GM18517 (cell line): ENCODE data around the gene TMC4.

Experiments
- ATAC-seq: cut with Tn5 transposase; IDR thresholded peaks from one replicate; pipeline ENCODE4 v1.9.1; 2021; ENCODE audit warnings: mild to moderate bottlenecking, moderate library complexity; ENCODE audit not compliant: unreplicated experiment

The TMC4 gene

DNA sequence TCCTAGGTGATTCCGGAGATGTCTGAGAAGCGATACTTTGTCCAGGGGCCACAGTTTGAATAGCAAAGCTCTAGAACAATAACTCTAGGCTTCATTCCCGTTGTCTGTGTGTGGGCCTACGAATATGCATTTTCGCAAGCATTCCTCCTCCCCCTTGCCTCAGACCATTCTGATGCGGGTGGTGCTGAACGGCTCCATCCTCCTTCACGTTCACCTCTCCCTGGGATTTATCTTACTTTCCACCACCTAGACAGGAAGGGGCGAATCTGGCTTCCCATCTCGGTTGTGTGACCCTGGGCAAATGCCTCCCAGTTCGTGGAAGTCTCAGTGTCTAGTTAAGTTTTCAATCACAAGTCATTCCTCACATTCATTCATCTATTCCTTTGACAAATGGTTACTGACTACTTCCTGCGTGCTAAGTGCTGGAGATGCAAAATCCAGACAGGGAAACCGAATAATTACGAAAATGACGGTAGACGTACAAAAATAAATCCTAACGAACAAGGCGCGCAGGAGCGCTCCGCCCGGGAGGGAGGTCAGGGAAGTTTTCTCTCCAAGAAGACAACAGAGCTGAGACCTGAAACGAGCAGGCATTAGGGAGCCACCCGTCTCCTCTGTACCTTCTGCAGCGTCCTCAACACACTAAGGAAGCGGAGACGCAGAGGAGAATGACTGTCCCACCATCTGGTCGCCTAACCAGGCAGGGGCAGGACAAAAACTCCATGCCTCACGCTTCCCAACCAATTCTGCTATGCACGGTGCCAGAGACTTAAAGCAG is 36.7 kb downstream of the TMC4 start:
- ATAC-seq, result no peak

- ATAC-seq, result no peak
Observed at GRCh38 chr19:54133957-54134590, 38.9 kb downstream of the TMC4 start.

GRCh38 chr19:54133312-54133956 is 39.5 kb downstream of the TMC4 start:
- no peak for ATAC-seq

- no peak for ATAC-seq
Observed at GRCh38 chr19:54129617-54129996, 43.4 kb downstream of the TMC4 start.

- ATAC-seq, result no peak
Observed at GRCh38 chr19:54128796-54129616, 44.0 kb downstream of the TMC4 start.

DNA sequence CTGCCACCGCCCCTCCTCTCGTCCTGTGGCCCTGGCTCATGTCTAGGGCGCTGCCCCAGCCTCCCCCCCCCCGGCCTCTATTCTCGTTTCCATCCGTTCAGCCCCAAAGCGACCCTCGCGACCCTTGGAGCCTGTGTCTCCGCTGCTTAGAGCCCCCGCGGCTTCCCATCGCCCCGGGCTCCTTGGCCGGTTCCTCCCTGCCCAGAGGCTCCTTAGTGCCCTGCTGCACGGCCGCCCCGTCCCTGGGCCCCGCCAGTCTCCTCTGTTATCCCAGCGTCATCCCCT is 44.6 kb downstream of the TMC4 start:
- ATAC-seq, result no peak

GRCh38 chr19:54127688-54128440 is 45.1 kb downstream of the TMC4 start:
- ATAC-seq, result no peak

GRCh38 chr19:54125713-54126112 is 47.2 kb downstream of the TMC4 start:
- no peak for ATAC-seq

- ATAC-seq, result no peak
Observed at GRCh38 chr19:54124393-54124792, 48.6 kb downstream of the TMC4 start.

- ATAC-seq, result no peak
Observed at GRCh38 chr19:54123682-54124081, 49.3 kb downstream of the TMC4 start.

GRCh38 chr19:54121259-54121658 is 51.7 kb downstream of the TMC4 start:
- no peak for ATAC-seq

DNA sequence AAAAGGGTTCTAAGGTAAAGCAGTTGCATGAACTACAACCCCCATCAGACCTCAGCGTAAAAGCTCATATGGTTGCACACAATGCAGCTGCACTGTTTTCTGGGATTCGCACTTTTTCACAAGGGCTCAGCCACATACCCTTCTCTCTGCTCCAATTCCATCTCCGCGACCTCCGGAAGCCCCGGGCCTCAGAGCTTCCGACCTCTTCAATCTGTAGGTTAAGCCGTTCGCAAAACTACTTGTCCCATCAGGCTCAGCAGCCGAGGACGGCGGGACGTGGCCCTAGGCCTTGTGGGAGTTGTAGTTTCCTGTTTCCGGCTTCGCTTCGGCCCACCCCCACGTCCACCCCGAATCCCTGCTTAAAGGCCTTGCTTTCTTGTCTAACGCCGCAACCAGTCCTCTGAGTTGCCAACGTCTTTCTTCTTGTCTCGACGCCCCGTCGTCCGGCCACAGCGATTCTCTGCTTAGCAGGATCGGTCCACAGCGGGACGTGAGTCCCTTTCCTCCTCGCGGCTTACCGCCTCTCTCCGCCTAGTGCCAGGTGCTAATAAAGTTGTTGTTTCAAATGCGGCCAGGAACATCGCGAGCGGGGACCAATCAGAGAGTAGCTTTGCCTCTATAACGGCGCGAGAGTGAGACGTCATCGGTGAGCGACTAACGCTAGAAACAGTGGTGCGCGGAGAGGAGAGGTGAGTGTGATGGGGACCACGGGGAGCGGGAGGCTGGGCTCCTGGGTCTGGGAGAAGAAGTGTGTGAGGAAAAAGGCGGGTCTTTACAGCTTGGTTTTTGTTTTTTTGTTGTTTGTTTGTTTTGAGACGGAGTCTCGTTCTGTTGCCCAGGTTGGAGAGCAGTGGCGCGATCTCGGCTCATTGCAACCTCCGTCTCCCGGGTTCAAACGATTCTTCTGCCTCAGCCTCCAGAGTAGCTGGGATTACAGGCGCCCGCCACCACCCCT is 57.6 kb downstream of the TMC4 start, which contains the start of the genes PRPF31 and TFPT:
TSS of gene PRPF31 (plus strand) at position 646 of the 955 bp plus-strand sequence. CDS start 2,525 bp downstream, outside the sequence.
TSS of gene TFPT (minus strand) at position 549 of the 955 bp plus-strand sequence. CDS start at position 161, 388 bp downstream.
- peak; percentile 81 for ATAC-seq

DNA sequence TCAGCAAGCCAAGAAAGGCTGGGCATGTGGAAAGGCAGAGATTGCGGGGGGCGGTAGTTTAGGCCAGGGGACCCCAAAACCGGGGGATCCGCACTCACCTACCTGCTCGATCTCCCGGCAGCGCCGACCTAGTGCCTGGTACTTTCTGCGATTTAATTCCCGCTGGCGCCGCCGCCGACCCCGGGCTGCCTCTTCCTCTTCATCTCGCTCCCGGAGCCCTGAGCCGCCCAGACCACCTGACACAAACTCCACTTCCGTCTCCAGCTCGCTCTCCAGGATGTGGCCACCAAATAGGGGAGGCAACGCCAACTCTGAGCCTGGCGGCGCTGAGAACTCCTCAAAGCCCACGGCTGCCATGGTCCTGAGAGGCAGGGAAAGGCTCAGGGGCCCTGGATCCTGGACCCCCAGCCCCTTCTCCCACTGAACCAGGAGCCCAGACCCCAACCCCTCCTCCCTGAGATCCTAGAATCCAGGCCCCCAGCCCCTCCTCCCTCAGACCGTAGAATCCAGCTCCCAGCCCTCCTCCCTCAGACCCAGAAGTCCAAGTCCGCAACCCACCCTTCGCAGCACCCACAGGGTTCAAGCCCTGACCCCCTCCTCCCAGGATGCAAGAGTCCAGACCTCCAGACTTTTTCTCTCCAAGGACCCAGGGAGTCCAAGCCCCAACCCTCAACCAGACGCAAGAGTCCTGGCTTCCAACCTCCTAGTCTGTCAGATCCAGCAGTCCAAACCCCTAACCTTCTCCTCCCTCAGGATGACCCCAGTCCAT is 58.4 kb downstream of the TMC4 start:
- no peak for ATAC-seq
